Measurements from ENCODE around the gene F3.

The F3 gene

DNA sequence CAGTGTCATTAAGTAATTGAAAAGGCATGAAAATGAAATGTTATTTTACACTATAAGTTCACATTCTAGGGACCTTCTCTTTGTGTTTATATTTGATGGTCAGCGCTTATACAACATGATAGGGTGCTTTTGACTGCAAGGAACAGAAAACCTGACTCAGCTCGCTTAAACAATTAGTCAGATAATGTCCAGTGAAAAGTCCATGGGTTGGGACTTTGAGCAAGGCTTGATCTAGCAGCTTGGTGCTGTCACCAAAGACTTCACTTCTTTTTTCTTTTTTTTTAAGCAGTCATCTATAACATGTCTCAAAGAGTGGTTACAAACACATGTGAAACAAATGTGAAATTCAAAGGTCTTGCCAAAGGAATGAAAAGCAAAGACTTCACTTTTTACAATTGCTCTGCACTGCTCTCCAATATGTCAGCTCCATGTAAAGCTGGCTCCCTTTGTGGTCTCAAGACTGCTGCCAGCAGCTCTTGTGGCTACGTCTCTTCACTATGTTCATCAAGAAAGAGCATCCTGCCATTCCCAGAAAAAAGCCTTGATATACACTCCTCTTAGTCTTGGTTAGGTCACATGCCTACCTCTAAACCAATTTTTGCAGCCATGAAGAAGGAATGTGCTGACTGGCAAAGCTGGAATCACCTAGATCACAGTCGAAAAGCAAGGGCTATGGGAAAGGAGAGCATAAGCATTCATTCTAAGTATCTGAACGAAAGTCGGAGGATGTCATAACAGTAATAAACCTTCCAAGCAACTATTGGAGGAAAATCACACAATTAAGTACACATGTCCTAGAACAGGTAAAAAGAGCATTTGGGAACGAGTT lies 15.2 kb downstream of the F3 start:
- TF ChIP-seq, protein P1, sequence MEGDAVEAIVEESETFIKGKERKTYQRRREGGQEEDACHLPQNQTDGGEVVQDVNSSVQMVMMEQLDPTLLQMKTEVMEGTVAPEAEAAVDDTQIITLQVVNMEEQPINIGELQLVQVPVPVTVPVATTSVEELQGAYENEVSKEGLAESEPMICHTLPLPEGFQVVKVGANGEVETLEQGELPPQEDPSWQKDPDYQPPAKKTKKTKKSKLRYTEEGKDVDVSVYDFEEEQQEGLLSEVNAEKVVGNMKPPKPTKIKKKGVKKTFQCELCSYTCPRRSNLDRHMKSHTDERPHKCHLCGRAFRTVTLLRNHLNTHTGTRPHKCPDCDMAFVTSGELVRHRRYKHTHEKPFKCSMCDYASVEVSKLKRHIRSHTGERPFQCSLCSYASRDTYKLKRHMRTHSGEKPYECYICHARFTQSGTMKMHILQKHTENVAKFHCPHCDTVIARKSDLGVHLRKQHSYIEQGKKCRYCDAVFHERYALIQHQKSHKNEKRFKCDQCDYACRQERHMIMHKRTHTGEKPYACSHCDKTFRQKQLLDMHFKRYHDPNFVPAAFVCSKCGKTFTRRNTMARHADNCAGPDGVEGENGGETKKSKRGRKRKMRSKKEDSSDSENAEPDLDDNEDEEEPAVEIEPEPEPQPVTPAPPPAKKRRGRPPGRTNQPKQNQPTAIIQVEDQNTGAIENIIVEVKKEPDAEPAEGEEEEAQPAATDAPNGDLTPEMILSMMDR (IDR thresholded peaks at IDR 0.05; ENCODE audit: extremely low read depth, missing control alignments) = no peak
- no peak for DNase-seq (ENCODE audit: low spot score)

DNA sequence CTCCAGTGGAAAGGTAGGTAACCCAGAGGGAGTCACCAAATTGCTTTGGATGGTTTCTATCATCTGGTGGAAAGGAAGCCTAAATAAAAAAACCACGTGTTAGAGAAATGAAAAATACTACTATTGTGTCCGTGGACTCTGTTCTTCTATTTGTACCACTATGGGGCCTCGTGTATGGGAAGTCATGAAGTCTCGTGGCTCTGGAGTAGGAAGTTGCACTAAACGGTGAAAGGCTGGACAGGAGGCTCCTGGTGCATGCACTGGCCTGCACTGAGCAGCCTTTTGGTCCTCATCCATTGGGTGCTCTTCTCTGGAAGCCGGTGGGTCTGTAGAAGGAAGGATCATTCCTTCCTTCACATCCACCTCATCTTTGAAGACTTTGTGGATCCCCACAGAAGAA lies 17.0 kb downstream of the F3 start:
- no peak for DNase-seq (ENCODE audit: low spot score)
- TF ChIP-seq, protein P1 (IDR thresholded peaks at IDR 0.05; ENCODE audit: extremely low read depth, missing control alignments) = no peak

DNA sequence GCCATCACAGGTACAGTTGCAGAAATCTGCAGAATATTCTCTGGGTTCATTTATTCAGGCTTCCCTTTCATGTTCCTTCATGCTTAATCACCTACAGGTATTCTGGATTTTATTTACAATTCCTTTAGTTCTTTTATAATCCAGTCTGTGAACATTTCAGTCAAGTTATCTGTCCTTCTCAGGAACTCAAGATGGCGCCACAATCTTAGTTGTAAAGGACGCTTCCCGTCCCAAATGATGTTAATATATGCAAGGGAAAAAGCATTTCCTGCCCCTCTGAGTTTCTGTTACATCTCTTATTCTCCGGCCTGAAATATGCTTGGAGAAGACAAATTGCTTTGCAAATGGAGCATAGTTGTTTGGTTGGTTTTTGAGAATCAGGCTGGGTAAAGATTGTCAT lies 19.3 kb downstream of the F3 start:
- TF ChIP-seq, protein P1 (IDR thresholded peaks at IDR 0.05; ENCODE audit: extremely low read depth, missing control alignments) = no peak
- DNase-seq (ENCODE audit: low spot score) = no peak

DNA sequence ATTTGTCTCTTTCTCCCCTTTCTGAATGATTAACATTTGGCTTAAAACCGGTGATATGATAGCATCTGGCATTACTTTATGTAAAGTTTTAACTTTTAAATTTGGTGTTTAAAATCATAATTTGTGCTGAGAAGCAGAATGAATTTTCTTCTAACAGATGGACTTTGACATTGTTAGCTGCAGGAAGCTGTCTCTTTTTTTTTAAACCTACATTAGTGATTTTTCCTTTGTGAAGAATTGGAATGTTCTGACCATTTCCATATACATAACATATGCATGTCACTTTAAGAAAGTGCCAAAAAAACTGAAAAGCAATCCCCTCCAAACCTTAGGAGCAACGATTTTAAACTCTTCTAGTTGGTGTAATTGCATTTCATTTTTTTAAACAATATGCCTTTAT lies 22.2 kb downstream of the F3 start:
- TF ChIP-seq, protein P1 (IDR thresholded peaks at IDR 0.05; ENCODE audit: extremely low read depth, missing control alignments) = no peak
- no peak for DNase-seq (ENCODE audit: low spot score)

DNA sequence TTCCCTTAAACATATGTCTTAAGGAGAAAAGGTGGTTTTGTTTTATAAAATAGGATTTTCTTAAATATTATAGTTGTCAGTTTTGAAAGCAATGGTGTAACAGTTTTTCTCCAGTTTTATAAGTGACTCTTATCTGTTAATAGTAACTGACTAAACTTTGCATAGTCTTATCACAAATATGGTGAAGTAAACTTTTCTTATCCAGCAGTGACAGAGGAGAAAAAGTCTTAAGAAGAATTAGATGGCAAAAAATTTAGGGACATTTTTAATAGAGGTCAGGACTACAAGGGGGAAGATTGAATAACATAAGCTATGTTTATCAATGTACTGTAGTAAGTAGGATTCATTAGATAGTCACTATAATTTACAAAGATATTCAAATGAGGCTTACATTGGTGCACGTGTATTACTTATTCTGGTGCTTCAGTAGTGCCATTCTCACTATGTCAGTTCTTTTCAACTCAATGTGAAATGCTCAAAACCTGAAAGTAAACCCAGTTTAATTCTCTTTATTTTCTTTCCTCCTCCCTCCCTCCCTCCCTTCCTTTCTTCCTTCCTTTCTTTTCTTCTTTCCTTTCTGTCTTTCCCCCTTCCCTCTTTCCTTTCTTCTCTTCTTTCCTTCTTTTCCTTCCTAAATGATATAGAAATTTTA lies 26.1 kb downstream of the F3 start:
- no peak for DNase-seq (ENCODE audit: low spot score)
- TF ChIP-seq, protein P1 (IDR thresholded peaks at IDR 0.05; ENCODE audit: extremely low read depth, missing control alignments) = no peak

DNA sequence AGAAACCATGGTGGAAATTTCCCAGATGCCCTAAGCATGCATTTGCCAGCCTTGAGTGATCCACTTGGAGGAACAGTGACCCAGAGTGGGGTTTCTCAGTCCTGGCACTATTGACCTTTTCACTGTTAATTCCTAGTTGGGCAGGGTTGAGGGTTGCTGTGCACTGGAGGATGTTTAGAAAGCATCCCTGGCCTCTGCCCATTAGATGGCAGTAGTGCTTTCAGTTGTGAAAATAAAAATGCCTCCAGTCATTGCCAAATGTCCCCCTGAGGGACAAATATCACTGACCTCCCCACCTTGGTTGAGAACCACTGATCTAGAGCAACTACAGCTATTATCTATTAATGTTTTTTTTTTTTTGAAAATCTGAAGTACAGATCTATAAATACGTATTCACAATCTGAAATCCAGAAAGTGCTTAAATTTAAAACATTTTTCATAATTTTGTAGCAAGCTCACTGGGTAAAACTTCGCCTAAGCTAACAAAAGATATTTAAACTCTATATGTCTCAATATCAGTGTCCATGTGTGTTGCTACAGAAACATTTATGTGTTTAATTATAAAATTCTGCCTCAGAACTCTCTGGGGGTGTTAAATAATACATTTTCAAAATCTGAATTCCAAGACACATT lies 27.3 kb downstream of the F3 start:
- DNase-seq (ENCODE audit: low spot score) = no peak
- TF ChIP-seq, protein P1 (IDR thresholded peaks at IDR 0.05; ENCODE audit: extremely low read depth, missing control alignments) = peak; percentile 29

DNA sequence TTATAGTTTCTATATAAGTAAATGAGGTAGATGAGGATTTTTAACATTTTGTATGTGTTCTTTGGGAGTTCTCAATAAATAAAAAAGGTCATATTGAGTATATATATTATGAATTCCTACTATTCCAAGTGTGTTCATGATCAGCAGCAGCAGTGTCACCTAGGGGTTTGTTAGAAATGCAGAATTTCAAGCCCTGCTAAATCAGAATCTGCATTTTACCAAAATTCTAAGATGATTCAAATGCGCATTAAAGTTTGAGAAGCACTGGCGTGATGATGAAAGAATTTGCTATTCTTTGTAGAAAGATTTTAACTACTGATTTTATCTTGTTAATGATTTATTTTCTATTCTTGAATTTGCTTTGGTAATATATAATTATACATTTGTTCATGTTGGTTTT lies 28.7 kb downstream of the F3 start:
- TF ChIP-seq, protein P1 (IDR thresholded peaks at IDR 0.05; ENCODE audit: extremely low read depth, missing control alignments) = no peak
- no peak for DNase-seq (ENCODE audit: low spot score)
